HEK293T (cell line): ENCODE measurements around the gene KRTAP9-3.

Experiments
- CTCF ChIA-PET: fragments of 350-600 bp; formaldehyde crosslinking; extraction: SDS; loops from one replicate; lab custom pipeline; 2021; ENCODE audit warnings: antibody characterized with exemption, inconsistent platforms; lab: Yijun Ruan, JAX
- POLR2A ChIA-PET: fragments of 350-600 bp; formaldehyde crosslinking; extraction: SDS; loops from one replicate; lab custom pipeline; 2020; ENCODE audit warnings: antibody characterized with exemption, inconsistent platforms; lab: Yijun Ruan, JAX
- DNase-seq: peaks from one replicate; pipeline ENCODE4 v3.0.0; 2012; ENCODE audit warnings: mixed read lengths; ENCODE audit errors: extremely low spot score
- ARNT ChIP-seq: fragments of 450-650 bp; IDR thresholded peaks from 2 replicates; pipeline ENCODE4 v1.6.1; 2017; ENCODE audit warnings: mild to moderate bottlenecking
- BHLHE40 ChIP-seq: fragments of 450-650 bp; IDR thresholded peaks from 2 replicates; pipeline ENCODE4 v1.6.1; 2016; ENCODE audit warnings: mild to moderate bottlenecking, moderate library complexity, borderline replicate concordance
- ELF4 ChIP-seq: fragments of 450-650 bp; IDR thresholded peaks from 2 replicates; pipeline ENCODE4 v1.6.1; 2017; ENCODE audit warnings: antibody characterized with exemption
- FOXA1 ChIP-seq: fragments of 450-650 bp; IDR thresholded peaks from 2 replicates; pipeline ENCODE4 v1.6.1; 2016; ENCODE audit warnings: mild to moderate bottlenecking
- HDGF ChIP-seq: fragments of 450-650 bp; IDR thresholded peaks from 2 replicates; pipeline ENCODE4 v1.6.1; 2017; ENCODE audit warnings: antibody characterized with exemption, borderline replicate concordance
- L3MBTL2 ChIP-seq: fragments of 450-650 bp; conservative IDR thresholded peaks from 2 replicates; pipeline ENCODE4 v1.6.1; 2016; ENCODE audit warnings: mild to moderate bottlenecking
- LEF1 ChIP-seq: fragments of 450-650 bp; IDR thresholded peaks from 2 replicates; pipeline ENCODE4 v1.6.1; 2017; ENCODE audit warnings: mild to moderate bottlenecking, borderline replicate concordance
- NFRKB ChIP-seq: fragments of 450-650 bp; IDR thresholded peaks from 2 replicates; pipeline ENCODE4 v1.6.1; 2016; ENCODE audit warnings: mild to moderate bottlenecking, moderate library complexity
- PKNOX1 ChIP-seq: fragments of 450-650 bp; IDR thresholded peaks from 2 replicates; pipeline ENCODE4 v1.6.1; 2016
- SUZ12 ChIP-seq: fragments of 450-650 bp; IDR thresholded peaks from 2 replicates; pipeline ENCODE4 v1.6.1; 2016; ENCODE audit warnings: mild to moderate bottlenecking
- TARDBP ChIP-seq: fragments of 450-650 bp; IDR thresholded peaks from 2 replicates; pipeline ENCODE4 v1.6.1; 2016
- ZNF384 ChIP-seq: fragments of 450-650 bp; IDR thresholded peaks from 2 replicates; pipeline ENCODE4 v1.6.1; 2016

The KRTAP9-3 gene

GRCh38 chr17:41278176-41278955, 46.1 kb downstream of the KRTAP9-3 start:
- POLR2A ChIA-PET: no interaction called here
- no peak for DNase-seq
- CTCF ChIA-PET: no interaction called here
- TF ChIP-seq TARDBP: no peak
- TF ChIP-seq NFRKB: no peak
- no peak for TF ChIP-seq BHLHE40
- no peak for TF ChIP-seq ARNT
- TF ChIP-seq HDGF: no peak
- no peak for TF ChIP-seq FOXA1
- TF ChIP-seq LEF1: no peak
- TF ChIP-seq PKNOX1: no peak
- TF ChIP-seq L3MBTL2: no peak
- TF ChIP-seq ELF4: no peak
- no peak for TF ChIP-seq ZNF384
- no peak for TF ChIP-seq SUZ12
